IPS DF 4.7 (cell line): ENCODE results near the gene CFAP99.
"Not testable (repeated sequence)": the region's sequence is repeated elsewhere in the genome, so short reads cannot be mapped to it uniquely, and the experiment has no call there.

Source experiments
- DNase-seq: peaks from one replicate; pipeline ENCODE4 v3.0.0-alpha.2; 2013; ENCODE audit warnings: low spot score; ENCODE audit errors: extremely low read depth

Gene CFAP99

GRCh38 chr4:2446656-2447564 is 28.2 kb downstream of the CFAP99 start:
- DNase-seq, result no peak

- DNase-seq, result no peak
Measured at GRCh38 chr4:2448589-2448988, 29.8 kb downstream of the CFAP99 start.

DNA sequence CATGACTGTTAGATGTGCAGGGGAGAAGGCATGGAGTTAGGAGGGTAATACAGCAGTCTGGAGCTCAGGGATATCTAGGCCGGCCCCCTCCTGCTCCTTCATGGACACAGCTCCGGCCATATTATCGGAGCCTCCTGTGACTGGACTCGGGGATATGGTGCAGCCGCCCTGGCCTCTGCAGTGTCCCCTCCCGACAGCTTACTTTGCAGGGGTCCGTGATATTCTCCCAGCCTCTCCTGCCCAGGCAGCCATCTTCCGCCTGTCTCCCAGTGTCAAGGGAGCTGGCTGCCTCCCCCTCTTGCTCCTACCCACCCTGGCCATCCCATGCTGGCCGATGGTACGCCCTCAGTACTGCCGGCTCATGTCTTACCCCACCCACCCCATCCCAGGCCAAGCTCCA is 30.3 kb downstream of the CFAP99 start:
- DNase-seq, result no peak

- DNase-seq, result no peak
Measured at GRCh38 chr4:2449511-2450392, 31.0 kb downstream of the CFAP99 start.

DNA sequence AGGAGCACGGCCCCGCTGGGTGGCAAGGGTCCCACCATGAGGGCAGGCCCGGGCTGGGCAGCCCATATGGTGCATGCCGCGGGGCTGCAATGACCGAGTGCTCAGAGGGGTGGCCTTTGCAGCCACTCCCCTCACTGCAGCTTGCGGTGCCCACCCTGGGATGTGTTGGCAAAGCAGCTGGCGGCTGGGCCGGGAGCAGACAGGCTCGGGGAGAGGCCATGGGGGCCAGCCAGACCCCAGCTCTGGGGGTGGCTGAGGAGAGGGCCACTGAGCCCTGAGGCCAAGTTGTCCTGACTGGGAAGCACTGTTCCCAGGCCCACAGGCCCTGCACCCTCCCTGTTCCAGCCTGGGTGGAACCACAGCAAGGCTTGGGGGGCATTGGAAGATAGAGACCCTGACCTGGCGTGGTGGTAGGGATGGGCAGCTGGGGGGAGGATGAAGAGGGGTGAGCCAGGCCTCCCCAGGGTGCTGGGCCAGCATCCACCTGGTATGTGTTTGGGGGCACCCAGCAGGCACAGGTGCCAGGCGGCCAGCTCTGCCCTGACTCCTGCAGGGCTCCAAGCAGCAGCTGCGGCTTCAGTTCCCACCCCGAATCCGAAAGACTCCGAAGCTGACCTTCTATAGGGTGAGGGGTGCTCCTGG is 31.8 kb downstream of the CFAP99 start:
- no peak for DNase-seq

DNA sequence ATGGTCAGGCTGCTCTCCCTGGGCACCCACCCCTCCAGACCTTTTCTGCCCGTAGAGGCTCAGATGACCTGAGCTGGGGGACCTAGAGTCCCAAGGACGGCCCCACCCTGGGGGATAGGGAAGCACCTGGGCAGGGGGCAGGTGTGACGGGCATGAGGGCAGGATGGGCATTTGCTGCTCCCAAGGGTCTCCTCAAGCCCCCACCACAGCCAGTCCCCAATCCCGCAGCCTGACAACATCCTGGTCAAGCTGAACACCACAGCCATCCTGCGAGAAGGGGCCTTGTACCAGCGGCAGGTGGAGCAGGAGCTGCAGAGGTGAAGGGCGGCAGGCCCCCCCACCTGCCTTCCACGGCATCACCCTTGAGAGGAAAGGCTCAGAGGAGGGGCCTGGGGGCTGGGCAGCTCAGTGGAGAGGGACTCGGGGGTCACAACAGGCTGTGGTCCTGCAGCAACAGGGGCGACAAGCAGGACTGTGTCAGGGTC is 32.3 kb downstream of the CFAP99 start:
- DNase-seq, result no peak

DNA sequence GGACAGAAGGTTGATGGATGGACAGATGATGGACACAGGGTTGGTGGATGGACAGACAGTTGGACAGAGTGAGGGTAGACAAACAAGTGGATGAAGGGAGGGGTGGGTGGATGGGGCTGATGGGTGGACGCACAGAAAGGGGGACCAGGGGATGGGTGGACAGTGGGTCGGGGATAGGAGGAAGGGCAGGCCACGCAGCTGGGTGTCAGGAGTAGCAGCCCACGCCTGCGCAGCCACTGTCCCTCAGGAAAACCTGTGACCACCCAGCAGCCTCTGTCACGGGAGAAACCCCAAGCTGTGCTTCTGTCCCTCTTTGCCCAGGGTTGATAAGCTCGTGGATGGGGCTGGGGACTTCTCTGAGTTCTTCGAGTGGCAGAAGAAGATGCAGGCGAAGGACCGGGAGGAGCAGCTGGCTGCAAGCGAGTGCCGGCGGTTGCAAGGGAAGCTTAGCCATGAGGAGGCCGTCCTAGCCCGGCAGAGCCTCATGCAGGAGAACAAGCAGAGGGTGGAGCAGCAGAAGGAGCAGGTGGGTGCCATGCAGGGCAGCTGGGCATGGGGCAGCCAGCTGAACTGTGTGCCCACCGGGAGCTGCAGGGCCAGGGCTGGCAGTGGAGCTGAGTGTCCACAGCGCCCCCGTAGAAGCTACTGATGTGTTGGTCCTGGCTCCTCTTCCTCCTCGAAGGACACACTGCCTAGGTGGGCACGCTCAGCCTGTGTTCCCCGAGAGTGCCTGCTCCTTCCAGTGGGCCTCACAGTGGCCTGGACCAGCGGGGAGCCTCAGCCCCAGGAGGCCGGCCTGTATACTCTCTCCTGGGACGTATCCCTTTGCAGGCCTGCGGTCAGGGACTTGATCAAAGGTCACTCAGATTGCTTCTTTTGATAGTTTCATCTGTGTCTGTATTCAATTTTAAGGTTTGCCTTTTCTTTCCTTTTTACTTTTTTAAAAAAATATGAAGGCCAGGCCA is 33.3 kb downstream of the CFAP99 start:
- DNase-seq, result no peak

DNA sequence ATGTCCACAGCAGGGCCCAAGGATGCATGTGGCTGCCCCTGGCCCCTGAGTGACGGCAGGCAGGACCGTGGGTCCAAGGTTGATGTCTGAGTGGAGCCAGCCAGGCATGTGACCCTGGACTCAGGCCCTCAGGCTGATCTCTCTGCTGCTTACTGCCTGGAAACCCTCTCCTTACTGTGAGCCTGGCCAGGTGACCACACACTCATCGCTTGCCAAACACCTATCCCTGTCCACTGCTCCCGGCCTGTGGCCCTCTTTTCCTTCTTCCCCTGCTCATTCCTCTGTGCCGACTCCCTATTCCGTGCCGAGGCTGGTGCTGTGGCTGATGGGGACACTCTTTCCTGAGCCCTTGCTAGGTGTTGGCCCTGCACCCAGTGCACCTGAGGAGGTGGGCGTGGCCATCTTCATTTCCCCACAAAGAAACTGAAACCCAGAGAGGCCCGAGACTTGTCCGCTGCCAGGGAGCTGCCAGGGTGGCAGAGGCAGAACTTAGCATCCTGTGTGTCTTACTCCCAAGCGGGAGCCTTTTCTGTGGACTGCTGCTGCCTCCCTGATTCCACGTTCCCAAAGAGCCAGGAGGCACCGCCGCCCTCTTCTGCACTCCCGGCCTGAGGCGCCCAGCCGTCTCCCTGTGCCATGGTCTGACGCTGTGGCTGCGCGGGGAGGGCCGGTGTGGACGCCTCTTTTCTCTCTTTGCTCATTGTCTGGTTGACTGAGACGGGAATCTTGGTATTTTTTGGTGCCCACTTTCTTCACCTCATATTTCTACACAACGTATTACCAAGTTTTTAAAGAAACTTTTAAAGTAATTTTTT is 38.9 kb downstream of the CFAP99 start:
- DNase-seq, result no peak

GRCh38 chr4:2458546-2459491 is 40.1 kb downstream of the CFAP99 start:
- no peak for DNase-seq

- no peak for DNase-seq
Measured at GRCh38 chr4:2459589-2460349, 41.0 kb downstream of the CFAP99 start.

DNA sequence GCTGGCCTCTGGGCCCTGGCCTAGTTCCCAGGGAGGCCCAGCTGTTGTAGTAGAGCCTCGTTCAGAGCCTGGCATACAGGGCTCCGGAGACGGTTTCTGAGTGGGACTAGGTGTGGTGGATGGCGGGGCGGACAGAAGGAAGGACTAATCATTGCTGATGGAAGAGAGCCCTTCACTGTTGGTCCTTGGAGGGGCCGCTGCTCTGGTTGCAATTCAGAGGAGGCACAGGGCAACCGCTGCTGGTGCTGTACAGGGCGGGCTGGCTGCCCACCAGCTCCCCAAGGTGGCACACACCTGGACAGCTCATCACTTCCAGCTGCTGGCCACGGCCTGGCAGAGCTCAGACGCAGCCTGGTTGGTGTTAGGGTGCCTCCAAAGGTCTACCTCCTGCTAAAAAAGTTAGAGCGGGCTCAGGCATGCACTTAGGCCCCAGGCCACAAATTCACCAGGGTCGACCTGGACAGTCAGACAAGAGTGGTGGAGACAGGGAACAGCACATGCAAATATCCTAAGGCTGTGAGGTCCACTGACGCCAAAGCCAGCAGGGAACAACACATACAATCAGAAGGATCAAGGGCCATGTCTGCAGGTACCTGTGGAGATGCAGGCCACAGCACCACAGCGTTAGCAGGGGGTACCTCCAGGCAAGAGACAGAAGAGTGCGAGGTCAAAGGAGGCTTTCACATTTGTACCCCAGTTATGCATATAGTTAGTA is 42.6 kb downstream of the CFAP99 start:
- DNase-seq, result no peak

- no peak for DNase-seq
Measured at GRCh38 chr4:2462218-2462991, 43.6 kb downstream of the CFAP99 start.

DNA sequence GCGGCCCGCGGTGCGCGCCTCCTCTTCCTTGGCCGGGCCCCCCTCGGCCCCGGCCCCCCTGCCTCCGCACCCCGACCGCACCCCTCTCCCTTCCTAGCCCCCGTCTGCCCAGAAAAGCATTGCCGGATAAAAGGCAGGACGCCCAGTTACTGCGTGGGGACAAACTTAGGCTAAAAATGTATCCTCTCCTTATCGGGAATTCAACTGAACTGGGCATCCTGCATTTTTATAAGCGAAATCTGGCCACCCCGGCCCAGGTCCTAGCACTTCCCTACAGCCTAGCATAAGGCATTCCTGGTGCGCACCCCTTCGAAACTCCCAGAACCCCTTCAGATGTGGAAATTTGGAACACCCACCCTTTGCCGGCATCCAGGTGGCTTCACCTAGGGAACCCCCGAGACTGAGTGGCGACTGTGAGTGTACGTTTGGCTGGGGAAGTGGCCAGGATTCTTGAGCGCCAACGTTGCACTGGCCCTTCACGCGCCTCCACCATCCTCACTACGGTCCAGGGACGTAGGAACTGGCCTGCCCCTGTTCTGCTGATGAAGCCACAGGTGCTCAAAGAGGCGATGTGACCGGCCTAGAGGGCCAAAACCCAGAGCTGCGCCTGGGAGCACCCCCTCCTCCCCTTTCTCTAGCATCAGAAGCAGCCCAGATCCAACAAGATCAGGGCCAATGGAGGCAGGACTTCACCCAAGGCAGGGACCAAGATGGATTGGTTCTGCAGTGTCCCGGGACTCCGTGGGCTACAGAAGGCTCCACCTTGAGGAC is 44.4 kb downstream of the CFAP99 start:
- DNase-seq, result no peak

DNA sequence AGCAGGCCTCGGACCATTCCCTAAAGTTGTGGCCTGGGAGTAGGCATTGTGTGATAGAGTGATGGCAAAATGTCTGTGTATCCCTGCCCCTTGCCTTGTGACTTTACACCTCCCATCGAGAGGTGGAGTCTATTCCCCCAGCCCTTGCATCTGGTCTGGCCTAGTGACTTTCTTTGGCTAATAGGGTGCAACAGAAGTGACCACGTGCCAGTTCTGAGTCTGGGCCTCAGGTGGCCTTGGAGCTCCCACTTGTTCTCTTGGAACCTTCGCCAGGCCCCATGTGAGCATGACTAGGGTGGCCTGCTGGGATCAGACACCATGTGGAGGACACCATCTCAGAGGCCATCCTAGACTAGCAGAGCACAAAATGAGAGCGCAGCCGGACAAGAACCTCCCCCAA is 46.3 kb downstream of the CFAP99 start:
- no peak for DNase-seq

DNA sequence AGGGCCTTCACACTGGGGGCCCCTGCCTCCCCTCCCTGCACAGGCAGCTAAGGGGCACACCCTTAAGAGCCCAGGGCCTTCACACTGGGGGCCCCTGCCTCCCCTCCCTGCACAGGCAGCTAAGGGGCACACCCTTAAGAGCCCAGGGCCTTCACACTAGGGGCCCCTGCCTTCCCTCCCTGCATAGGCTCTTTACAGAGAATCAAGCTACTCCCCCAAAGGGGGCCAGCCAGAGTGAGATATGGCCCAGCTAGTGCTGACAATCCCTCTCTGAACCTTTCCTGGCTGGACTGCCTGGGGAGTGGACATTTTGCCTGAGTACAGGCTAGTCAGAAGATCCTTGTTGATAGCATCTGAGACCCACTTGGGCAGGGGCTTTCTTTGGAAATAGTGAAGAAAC is 46.8 kb downstream of the CFAP99 start:
- not testable (repeated sequence) for DNase-seq
